GM18861 (cell line): Measurements from ENCODE around the gene TMEM131L.
"Not testable (repeated sequence)": the region's sequence is repeated elsewhere in the genome, so short reads cannot be mapped to it uniquely, and the experiment has no call there.

Experiments
- ATAC-seq: cut with Tn5 transposase; IDR thresholded peaks from one replicate; pipeline ENCODE4 v1.9.1; 2021; ENCODE audit not compliant: unreplicated experiment

TMEM131L gene

DNA sequence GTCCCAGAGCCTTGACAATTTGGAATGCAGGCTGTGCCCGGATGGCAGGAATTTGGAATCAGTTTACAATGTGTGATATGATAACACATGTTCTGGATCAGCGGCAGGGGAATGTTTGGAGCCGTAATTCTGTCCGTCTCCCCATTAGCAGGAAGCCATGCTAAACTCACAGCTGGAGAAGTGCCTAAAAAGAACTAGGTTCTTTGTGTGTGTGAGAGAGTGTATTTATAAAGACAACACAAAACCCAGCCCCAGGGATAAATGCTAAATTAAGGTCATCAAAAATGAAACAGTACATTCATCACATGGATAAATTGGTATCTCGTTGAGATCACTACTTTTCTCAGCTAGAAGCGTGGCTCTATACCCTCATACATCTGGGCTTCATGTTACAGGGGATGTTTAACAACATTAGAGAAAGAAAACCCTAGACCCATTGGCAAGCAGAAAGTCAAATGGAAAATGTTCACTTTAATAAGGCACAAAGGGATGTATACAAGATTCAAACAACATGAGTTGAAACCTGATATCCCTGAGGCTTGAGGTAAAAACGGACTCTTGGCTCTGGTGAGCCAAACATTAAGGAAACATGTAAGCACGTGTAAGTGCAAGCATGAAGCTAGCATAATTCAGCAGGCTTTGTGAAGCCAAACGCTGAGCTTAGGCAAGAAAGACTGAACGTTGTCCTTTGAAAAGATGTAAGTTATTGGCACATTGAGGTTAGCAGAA lies 18.0 kb upstream of the TMEM131L start:
- ATAC-seq: no peak

DNA sequence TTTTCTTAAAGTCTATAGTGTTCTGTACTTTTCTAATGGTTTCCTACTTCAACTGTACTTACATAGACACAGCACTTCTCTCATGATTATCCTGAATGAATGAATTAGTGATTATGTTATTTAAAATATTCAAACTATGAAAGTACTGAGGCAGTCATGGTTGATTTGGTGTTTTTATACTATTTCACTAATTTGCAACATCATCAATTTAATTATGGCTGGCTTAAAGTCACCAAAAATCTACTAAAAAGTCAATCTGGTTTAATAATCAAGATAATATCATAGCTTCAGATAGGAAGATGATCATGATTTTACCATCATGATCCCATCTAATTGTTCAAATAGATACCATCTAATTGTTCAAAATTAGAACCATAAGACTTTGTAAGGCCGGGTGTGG lies 16.8 kb upstream of the TMEM131L start:
- ATAC-seq: no peak

DNA sequence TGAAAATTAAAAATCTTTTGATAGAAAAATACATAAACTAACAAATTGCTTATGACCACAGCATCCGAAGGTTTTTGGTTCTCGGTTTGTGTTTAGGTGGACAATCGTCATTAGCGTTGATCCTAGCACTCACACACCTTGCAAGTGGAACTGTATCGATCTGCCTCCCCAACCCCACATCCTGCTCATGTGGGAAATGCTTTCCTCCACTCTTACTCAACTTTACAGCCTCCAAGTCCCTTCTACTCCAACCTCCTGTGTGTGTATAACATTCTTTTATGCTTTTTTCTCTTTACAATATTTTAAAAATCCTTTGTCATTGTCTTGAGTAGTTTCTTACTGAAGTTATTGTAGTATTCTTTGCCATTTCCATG lies 15.6 kb upstream of the TMEM131L start:
- no peak for ATAC-seq

DNA sequence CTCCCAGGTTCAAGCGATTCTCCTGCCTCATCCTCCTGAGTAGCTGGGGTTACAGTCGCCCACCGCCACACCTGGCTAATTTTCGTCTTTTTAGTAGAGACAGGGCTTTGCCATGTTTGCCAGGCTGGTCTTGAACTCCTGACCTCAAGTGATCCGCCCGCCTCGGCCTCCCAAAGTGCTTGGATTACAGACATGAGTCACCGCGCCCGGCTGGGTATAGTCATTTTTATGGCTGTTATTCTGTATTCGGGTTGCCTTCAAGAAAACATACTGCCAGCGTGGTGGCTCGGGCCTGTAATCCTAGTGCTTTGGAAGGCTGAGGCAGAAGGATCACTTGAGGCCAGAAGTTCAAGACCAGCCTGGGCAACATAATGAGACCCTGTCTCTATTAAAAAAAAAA lies 15.0 kb upstream of the TMEM131L start:
- ATAC-seq: not testable (repeated sequence)

DNA sequence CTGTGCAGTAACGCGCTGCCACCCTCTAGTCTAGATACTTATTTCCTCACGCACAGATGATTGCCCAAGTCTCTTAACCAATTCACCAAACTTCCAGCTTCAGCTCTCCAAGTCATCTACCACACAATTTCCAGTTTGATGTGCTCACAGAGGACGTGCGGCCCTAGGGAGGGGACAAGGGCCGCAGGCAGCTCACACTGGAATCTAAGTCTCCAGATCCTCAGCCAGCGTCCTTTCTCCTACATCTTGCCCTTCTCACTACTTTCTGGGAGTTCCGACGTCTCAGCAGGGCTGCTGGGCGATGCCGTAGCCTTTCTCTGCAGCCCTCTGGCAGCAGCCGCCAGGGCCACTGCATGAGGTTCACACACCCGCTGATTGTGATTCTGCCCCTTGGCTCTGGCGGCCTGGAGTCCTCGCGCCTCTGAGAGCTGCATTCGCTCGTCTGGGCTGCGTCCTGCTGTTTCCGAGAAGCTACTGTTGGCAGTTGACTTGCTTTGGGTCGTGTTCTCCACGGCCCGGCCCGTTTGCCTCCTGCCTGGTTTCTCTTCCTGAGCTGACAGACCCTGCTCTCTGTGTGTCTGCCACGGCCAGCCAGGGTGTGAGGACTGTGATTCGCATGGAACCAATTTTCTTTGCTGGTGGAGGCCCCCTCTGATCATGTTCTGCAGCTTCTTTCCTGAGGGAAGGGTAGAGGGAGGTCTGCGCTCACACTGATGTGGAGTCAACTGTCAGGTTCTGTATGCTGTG lies 14.1 kb upstream of the TMEM131L start:
- ATAC-seq: no peak

DNA sequence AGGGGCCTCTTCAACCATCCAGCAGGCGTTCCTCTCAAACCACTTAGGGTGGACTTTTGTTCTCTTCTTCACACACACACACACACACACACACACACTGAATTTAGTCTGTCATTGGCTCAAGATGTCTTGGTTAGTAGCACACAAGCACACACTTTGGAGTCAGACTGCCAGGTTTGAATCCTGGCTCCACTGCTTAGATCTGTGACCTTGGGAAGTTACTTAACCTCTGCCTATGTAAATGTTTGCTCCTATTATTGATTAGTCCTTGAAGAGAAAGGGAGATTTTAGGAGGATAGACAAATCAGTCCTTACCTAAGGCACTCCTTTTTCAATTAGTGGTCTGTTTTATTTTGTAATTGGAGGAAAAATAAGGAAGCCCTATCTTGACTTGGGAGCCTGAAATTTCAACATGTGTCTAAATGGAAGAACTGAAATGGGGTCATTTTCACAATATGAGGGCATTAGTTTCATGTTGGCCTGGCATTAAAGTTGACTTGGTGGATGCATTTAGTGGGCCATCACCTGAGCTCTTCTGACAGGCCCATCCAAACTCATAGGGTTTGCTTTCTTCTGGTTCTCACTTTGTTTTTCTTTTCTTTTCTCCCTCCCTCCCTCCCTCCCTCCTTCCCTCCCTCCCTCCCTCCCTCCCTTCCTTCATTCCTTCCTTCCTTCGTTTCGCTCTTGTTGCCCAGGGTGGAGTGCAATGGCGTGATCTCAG lies 13.3 kb upstream of the TMEM131L start:
- ATAC-seq: no peak

DNA sequence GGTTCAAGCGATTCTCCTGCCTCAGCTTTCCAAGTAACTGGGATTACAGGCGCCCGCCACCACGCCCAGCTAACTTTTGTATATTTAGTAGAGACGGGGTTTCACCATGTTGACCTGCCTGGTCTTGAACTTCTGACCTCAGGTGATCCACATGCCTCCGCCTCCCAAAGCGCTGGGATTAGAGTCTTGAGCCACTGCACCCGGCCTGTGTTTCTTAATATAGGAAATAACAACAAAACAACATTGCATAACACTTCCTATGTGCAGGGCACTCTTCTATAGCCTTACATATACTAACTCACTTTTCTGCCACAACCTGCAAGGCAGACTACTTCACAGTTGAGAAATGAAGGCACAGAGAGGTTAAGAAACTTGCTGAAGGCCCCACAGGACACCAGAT lies 12.8 kb upstream of the TMEM131L start:
- ATAC-seq: no peak

DNA sequence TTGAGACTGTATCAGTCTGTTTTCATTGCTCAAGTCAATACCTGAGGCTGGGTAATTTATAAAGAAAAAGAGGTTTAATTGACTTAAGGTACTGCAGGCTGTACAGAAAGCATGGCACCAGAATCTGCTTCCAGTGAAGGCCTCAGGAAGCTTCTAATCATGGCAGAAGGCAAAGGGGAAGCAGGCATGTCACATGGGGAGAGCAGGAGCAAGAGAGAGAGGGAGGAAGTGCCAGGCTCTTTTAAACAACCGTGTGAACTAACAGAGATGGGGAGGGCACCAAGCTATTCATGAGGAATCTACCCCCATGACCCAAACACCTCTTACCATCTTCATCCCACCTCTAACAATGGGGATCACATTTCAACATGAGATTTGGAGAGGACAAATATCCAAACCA lies 7.2 kb upstream of the TMEM131L start:
- ATAC-seq: no peak

DNA sequence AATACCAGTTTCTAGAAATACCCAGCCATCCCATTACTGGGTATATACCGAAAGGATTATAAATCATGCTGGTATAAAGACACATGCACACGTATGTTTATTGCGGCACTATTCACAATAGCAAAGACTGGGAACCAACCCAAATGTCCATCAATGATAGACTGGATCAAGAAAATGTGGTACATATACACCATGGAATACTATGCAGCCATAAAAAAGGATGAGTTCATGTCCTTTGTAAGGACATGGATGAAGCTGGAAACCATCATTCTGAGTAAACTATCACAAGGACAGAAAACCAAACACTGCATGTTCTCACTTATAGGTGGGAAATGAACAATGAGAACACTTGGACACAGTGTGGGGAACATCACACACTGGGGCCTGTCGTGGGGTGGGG lies 4.6 kb upstream of the TMEM131L start:
- ATAC-seq: not testable (repeated sequence)

DNA sequence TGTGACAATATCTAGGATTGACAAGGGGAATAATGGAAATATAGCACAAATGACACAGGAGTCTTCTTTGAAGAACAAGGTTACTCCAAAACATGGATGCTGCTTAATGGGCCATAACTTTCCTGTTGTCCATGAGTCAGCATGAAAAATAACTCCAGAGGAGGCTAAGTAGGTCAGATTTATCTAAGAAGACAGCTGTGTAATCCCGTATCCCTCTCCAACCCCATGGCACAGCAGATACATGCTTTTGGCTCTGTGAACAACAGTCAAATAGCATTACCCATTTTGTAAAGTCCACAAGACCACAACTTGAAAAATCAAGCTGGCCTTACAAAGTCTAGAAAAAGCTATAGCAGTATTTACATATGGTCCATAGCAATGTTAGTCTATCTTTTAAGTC lies 2.1 kb upstream of the TMEM131L start:
- no peak for ATAC-seq

DNA sequence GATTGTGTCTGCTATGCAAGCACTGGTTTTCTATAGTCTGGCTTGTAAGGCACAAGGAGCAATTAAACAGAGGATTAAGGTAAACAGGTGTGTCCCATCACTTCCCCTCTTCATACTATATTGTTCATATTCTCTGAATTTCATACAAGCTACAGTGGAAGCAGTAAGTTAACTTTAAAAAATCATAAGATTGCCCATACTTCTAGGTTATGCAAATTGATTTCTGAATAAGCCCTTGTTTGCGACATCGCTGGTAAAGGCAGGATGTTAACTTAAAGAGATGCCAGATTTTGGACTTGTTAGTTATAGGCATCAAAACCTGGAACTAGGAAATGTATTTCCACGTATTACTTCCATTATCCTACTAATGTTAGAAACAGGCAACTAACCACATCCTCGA lies 1.0 kb upstream of the TMEM131L start:
- no peak for ATAC-seq

DNA sequence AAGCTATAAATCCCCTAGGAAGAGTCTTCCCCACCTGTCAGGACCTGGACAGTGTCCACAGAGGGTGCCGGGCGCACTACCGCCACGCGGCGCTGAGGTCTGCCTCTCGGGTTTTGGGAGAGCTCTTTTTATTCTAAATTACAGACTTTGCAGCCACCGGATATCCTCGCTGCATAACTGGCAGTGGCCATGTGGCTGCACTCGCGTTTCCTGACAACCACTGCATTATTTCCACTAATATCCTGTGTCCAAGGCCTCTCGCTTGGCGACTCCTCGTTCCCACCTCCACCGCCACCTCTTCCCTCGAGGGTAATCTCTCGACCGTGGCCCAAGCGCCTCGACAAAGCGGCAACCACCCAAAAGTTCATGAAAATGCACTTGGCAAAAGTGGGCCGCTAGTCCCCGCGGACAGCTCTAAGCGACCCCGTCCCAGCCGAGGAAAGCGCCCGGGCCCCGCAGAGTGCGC lies 512 bp upstream of the TMEM131L start:
- ATAC-seq: peak; percentile 11

DNA sequence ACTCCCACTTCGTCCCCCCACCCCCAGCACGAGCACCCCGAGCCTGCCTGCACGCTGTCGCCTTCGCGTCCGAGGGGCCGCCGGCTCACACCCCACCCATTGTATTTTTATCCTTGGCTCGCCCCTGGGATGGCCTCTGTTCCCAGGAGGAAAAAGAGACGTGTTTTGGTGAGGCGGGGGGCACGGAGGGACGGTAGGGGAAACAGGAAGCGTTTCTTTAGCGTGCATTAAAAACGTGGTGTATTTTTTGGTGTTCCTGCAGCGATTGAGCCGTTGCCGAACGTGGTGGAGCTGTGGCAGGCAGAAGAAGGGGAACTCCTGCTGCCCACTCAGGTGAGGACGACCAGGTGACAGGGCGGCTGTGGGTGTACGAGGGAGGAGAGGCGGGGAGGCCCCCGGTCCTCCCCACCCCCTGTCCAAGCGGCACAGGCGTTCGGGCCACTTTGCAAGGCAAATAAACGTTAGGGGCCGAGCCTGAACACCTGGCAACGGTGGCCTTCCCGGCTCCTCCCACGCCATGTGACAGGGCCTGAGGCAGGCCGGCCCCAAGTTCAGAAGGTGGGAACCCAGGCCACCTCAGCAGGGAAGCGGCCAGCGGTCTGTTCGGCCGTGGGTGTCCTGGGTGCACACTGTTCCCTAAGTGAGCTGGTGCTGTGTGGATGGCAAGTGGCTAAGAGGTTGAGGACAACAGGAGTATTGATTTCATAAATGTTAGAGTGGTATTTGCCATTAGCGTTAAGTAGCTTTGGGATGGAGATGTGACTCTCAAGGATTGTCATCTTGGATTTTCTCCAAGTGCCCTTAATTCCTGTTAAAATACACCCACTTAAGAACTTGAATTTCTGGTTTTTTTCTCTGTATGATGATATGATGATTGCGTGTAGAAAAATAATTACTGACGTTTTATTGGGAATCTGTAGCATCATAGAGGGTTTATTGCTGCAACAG lies 1.1 kb downstream of the TMEM131L start:
- ATAC-seq: peak; percentile 42

DNA sequence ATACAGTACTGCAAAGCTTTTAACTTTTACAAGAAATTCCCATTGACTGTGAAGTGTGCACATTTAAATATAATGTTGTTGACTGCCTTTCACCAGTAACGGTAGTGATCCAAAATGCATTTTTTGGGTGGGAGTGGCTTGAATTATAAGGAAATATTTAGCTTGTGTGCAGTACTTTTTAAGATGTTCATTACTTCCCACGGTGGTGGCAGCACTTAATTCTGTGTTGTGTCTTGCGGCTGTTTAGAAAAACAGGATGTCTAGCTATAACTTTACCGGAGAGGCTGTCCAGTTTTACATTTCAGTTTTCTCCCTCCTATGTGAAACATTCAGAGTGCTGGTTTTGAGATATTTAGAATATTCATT lies 1.7 kb downstream of the TMEM131L start:
- ATAC-seq: no peak

DNA sequence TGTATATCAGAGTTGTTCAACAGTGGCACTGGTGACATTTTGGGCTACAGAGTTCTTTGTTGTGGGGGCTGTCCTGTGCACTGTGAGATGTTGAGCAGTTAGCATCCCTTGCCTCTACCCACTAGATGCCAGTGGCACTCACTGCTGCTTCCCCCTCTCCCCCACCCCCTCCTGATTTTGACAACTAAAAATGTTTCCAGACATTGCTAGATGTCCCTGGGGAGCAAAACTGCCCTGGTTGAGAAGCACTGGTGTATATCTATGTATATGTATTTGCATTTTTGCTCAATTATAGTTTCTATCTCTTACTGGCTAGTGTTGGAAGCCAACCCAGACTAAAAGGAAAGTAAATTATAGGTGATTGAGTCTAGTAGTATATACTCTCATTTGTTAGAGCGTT lies 2.4 kb downstream of the TMEM131L start:
- ATAC-seq: peak; percentile 24

DNA sequence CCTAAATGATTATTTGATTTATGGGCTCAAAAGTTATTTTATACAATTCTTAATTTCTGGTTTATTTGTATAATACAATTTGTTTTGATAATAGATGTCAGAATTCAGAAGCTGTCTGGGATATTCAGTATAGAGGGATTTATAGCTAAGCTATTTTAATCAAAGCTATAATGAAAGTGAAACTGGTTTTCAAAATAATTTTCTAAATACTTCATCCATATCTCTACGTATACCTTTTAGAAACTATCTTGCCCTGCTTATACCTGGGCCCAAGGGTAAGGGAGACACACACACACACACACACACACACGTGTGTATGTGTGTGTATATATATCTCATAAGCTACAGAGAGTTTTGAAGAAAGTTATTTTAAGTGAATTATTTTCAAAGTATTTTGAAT lies 2.9 kb downstream of the TMEM131L start:
- no peak for ATAC-seq

DNA sequence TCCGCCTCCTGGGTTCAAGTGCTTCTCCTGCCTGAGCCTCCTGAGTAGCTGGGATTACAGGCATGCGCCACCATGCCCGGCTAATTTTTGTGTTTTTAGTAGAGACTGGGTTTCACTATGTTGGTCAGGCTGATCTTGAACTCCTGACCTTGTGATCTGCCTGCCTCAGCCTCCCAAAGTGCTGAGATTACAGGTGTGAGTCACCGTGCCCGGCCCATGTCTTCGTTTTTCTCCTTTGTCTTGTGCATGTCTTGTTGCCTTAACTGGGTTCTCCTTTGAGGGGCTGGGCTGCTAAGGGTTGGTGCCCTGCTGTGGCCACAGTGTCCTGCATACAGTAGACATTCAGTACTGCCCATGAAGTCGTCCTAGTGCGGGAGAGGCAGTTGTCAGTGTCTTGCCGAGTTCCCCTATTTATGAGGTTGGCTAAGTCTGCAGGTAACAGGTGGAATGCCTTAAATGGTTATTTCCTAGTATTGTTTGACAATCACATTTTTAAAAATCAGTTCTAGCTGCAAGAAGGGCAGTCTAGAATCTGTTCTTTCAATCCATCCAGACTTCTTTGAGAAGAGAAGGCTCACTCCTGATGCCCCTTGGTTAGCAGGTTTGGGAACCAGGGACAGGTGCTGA lies 5.0 kb downstream of the TMEM131L start:
- ATAC-seq: not testable (repeated sequence)

DNA sequence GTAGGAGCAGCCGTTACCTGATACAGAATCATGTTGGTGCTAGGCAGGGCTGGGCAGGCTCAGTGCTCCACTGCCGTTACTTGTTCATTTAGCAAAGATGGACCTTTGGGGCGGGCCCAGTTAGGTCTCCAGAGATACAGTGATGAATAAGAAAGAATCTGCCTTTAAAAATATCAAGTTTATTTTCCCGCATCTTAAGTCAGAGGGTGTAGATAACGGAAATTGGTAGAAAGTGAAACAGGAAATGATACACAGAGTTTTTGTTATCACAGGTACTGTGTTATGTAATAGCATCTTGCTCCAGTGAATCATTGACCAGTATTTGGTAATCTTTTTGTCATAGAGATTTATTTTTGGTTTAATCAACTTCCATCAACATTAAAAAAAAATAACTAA lies 5.5 kb downstream of the TMEM131L start:
- ATAC-seq: peak; percentile 30

DNA sequence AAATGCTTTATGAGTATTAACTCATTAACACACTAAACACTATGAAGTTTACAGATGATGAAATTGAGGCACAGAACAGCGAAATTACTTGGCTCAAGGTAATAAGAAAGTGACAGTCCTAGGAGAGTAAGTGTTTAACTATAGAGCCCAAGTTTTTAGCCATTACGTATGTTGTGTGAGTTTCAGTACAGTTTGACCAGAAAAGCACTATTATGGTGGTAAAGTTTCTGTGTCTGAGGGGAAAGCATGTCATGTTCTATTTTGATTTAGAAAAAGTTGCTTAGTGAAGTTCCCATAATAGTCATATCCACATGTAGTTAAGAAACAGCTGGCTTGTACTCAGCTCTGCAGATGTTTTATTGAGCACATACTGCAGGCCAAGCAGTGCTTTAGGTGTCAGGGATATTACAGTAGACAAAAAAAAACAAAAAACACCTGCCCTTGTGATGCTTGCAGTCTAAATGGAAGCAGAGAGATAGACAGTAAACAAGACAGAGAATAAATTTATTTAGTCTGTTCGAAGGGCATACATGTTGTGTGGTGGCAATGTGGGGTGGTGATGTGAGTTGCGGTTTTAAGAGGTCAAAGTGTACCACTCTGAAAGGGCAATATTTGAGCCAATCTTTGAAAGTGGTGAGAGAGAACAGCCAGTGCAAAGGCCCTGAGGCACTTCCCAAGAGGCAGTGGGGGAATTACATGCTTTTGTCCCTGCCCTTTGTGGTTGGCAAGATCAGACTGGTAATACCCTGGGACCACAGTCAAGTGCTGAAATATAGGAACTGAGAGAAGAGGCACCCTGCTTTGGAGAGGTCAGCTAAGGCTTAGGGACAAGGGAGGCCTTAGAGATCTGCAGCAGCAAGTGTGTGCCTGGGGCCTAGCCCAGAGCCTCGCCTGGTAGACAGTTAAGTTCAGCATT lies 6.2 kb downstream of the TMEM131L start:
- peak; percentile 39 for ATAC-seq
